H1 (cell line): ENCODE measurements around the gene IGLON5. TPM values are rescaled to one million over a fixed set of nuclear protein-coding genes. Genes with fewer than 3 reads are reported as not detected.

ENCODE experiments used
- ATF3 ChIP-seq: IDR thresholded peaks from 2 replicates; pipeline ENCODE4 v1.6.1; 2011; ENCODE audit warnings: low read depth, mild to moderate bottlenecking, low read length; ENCODE audit not compliant: insufficient read depth
- CREB1 ChIP-seq: IDR thresholded peaks from 2 replicates; pipeline ENCODE4 v1.6.1; 2012; ENCODE audit warnings: inconsistent platforms
- GABPA ChIP-seq: IDR thresholded peaks from 2 replicates; pipeline ENCODE4 v1.6.1; 2011; ENCODE audit warnings: mild to moderate bottlenecking, low read length, moderate library complexity, borderline replicate concordance; ENCODE audit not compliant: insufficient read depth
- PHF8 ChIP-seq: fragments of 200-600 bp; sonication (generic); conservative IDR thresholded peaks from 2 replicates; pipeline ENCODE4 v1.7.1; 2012; ENCODE audit warnings: low read depth, mild to moderate bottlenecking, inconsistent platforms, low read length, moderate library complexity
- POLR2AphosphoS5 ChIP-seq: IDR thresholded peaks from 2 replicates; pipeline ENCODE4 v1.6.1; 2011; ENCODE audit warnings: low read depth, low read length
- SRF ChIP-seq: IDR thresholded peaks from 2 replicates; pipeline ENCODE4 v1.6.1; 2011; ENCODE audit warnings: mild to moderate bottlenecking, low read depth, low read length, moderate library complexity
- TCF12 ChIP-seq: IDR thresholded peaks from 2 replicates; pipeline ENCODE4 v1.6.1; 2011; ENCODE audit warnings: low read depth, mild to moderate bottlenecking, low read length
- ZNF274 ChIP-seq: IDR thresholded peaks from 2 replicates; pipeline ENCODE4 v1.7.0; 2012; ENCODE audit warnings: low read length, borderline replicate concordance; ENCODE audit errors: extremely low read depth
- polyA plus RNA-seq, 7 experiments: library from polyadenylated mRNA; depleted of rRNA in 3 of 7; stranded (reverse) in 5 of 7; unstranded in 2 of 7; fragments of >200 nt in 5 of 7; fragments of 200-250 nt in 2 of 7; gene quantifications; 1 replicate in 5 of 7; 2 replicates in 1 of 7; 4 replicates in 1 of 7; pipeline versions ENCODE4 v1.2.1 to v1.2.3, GENCODE V29; 2011 to 2013; ENCODE audit warnings: missing spikeins in 2 of 7, mixed read lengths in 2 of 7
- total RNA-seq: library from RNA; stranded (reverse); fragmentation: NEBNext Ultra II Directional; extraction: Animal tissue kit (Norgen Biotek cat#: 25700); gene quantifications from 2 replicates; pipeline ENCODE4 v1.2.1, GENCODE V29; 2021

The IGLON5 gene
- total and polyA plus RNA-seq, 2 of the 8 experiments (the other 6 are each of a cell fraction or from before 2014, with no cell fraction given), result 31.8 to 34.6 TPM

DNA sequence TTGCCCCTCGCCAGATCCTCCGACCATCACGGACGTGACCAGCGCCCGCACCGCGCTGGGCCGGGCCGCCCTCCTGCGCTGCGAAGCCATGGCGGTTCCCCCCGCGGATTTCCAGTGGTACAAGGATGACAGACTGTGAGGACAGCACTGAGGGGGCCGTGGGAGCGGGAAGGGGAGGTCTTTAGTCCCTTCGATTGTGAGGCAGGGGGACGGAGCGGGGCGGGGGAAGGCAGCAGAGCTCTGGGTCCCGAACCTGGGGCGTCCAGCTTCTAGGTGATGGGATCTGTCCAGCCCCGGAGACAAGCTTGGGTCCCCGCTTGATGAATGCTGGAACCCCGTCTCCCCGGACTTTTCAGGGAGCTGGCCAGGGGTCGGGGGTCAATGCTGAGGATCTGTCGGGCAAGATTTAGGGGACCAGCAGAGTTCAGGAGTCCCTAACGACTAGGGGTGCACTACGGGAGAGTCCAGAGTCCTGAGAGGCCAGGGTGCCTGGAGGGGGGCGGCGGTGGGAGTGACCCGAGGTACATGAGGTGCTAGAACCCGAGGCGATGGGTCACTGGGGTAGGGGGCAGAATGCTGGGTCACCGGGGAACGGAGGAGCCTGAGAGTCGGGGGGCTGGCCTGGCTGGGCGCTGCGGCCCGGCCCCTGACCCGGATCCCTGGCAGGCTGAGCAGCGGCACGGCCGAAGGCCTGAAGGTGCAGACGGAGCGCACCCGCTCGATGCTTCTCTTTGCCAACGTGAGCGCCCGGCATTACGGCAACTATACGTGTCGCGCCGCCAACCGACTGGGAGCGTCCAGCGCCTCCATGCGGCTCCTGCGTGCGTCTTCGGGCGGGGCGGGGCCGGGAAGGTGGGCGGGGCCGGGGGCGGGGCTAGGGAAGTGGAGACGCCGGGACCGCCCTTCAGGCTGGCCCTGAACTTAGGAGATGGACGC lies 15.9 kb downstream of the IGLON5 start (continued):
- TF ChIP-seq CREB1 (peak; percentile 64), ATF3 (no peak), TCF12 (no peak), ZNF274 (no peak), PHF8 (no peak; the same call in 1 of the 2 replicates), SRF (no peak), POLR2AphosphoS5 (peak; percentile 69), GABPA (no peak)
